Measurements from ENCODE around the gene CBR1. TPM values are rescaled to one million over a fixed set of nuclear protein-coding genes. Genes with fewer than 3 reads are reported as not detected.

Gene CBR1
- total RNA-seq, 2 experiments from 2014 or later = 12.0 TPM; not detected in 1

GRCh38 chr21:36093512-36093911 is 23.7 kb downstream of the CBR1 start:
- Histone ChIP-seq H3K4me1 (ENCODE audit: insufficient read depth, low read length, poor library complexity, severe bottlenecking) (peaks cover 4% of the 10 kb centered on the region), H3K27ac (ENCODE audit: low read depth, low read length, poor library complexity, severe bottlenecking) (no peak overlapping the region), H3K4me3 (ENCODE audit: low read depth, low read length, poor library complexity, severe bottlenecking) (no peak overlapping the region), H3K9me3 (ENCODE audit: low read length) (peaks cover 17% of the 10 kb centered on the region), H2AFZ (ENCODE audit: low read length) (no peak overlapping the region), H4K20me1 (ENCODE audit: insufficient read depth, low read length) (no peaks in the 10 kb centered on the region), H3K9me2 (ENCODE audit: insufficient read depth, low read length) (no peaks in the 10 kb centered on the region), H3K4me2 (ENCODE audit: low read length) (no peak overlapping the region), H3K36me3 (ENCODE audit: insufficient read depth, low read length) (no peaks in the 10 kb centered on the region), H3K79me2 (ENCODE audit: insufficient read depth, low read depth, low read length) (no peaks in the 10 kb centered on the region)
- TF ChIP-seq, protein P1, sequence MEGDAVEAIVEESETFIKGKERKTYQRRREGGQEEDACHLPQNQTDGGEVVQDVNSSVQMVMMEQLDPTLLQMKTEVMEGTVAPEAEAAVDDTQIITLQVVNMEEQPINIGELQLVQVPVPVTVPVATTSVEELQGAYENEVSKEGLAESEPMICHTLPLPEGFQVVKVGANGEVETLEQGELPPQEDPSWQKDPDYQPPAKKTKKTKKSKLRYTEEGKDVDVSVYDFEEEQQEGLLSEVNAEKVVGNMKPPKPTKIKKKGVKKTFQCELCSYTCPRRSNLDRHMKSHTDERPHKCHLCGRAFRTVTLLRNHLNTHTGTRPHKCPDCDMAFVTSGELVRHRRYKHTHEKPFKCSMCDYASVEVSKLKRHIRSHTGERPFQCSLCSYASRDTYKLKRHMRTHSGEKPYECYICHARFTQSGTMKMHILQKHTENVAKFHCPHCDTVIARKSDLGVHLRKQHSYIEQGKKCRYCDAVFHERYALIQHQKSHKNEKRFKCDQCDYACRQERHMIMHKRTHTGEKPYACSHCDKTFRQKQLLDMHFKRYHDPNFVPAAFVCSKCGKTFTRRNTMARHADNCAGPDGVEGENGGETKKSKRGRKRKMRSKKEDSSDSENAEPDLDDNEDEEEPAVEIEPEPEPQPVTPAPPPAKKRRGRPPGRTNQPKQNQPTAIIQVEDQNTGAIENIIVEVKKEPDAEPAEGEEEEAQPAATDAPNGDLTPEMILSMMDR (conservative IDR thresholded peaks at IDR 0.05; ENCODE audit: low read length) = no peak
- TF ChIP-seq EZH2phosphoT487 (IDR thresholded peaks at IDR 0.05; ENCODE audit: borderline replicate concordance, low read depth, low read length) = no peak
- intact Hi-C loops (cut with micrococcal nuclease; ENCODE audit: unreplicated experiment) = no loop called here
- ChIA-PET POLR2A (interaction anchor here (0.5 kb wide), 1 partner anchor 541 kb away, joined by 5 read pairs; no protein-coding TSS in a partner anchor), CTCF (ENCODE audit: unreplicated experiment) (no interaction called here)
- no peak for DNase-seq (ENCODE audit: low spot score)
- no TSS peak for BruUV-seq (replicated peaks)

DNA sequence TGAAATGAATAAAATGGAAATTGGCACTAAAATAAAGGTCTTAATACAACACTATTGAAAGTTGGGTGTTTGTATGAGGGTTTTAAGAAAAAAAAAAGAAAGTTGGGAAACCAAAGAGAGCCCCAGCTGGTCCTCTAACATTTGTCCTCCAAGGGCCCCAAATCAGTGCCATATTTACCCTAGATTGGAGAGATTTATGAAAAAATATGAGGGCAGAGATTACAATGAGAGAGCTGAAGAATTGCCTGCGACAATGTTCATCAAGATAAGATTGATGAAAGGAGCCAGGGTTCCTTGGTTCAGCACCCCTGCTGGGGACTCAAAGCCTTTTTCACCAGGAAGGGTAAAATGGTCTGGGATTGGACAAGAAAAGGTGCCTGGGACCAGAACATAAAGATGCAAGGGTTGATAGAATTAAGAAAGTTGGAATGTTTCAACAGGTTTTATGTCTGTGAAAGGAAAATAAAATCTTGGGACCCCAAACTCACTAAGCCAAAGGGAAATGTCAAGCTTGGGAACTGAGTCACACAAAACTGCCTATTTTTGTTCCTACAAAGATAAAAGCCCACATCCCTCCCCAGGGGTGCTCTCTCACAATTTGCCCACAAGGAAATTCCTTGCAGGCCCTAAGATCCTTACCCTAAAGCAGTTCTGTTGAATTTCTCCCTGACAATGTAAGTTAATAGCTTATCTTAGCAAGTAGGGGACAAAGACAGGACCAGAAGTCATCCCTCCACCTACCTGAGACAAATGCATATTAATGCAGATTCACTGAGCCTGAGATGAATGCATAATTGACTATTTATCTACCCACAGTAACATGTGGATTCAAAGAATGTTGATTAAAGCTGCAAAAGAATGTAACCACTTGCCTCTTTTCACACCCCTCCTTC is 26.8 kb downstream of the CBR1 start:
- intact Hi-C loops (cut with micrococcal nuclease; ENCODE audit: unreplicated experiment) = no loop called here
- CTCF ChIA-PET (ENCODE audit: unreplicated experiment) = interaction anchor here (1.0 kb wide), 1 partner anchor 16 kb away, joined by 3 read pairs; no protein-coding TSS in a partner anchor
- no peaks in the 10 kb centered on the region for H3K9me2 ChIP-seq (ENCODE audit: insufficient read depth, low read length)
- no TSS peak for BruUV-seq (replicated peaks)
- no peak overlapping the region for H3K27ac ChIP-seq (ENCODE audit: low read depth, low read length, poor library complexity, severe bottlenecking)
- no peak overlapping the region for H2AFZ ChIP-seq (ENCODE audit: low read length)
- TF ChIP-seq EZH2phosphoT487 (IDR thresholded peaks at IDR 0.05; ENCODE audit: borderline replicate concordance, low read depth, low read length) = no peak
- TF ChIP-seq, protein P1 (conservative IDR thresholded peaks at IDR 0.05; ENCODE audit: low read length) = no peak
- H3K4me3 ChIP-seq (ENCODE audit: low read depth, low read length, poor library complexity, severe bottlenecking) = no peak overlapping the region
- peaks cover 4% of the 10 kb centered on the region for H3K4me1 ChIP-seq (ENCODE audit: insufficient read depth, low read length, poor library complexity, severe bottlenecking)
- POLR2A ChIA-PET = interaction anchor here (0.7 kb wide), 2 partner anchors 192 to 1476 kb away, joined by 3 to 4 read pairs; no protein-coding TSS in a partner anchor
- no peaks in the 10 kb centered on the region for H3K79me2 ChIP-seq (ENCODE audit: insufficient read depth, low read depth, low read length)
- H3K36me3 ChIP-seq (ENCODE audit: insufficient read depth, low read length) = no peaks in the 10 kb centered on the region
- DNase-seq (ENCODE audit: low spot score) = no peak
- H3K9me3 ChIP-seq (ENCODE audit: low read length) = peaks cover 17% of the 10 kb centered on the region
- H3K4me2 ChIP-seq (ENCODE audit: low read length) = no peak overlapping the region
- H4K20me1 ChIP-seq (ENCODE audit: insufficient read depth, low read length) = no peaks in the 10 kb centered on the region

All from OCI-LY7 (cell line).